Caco-2 (cell line): ENCODE results near the gene CDR2. TPM values are rescaled to one million over a fixed set of nuclear protein-coding genes. Genes with fewer than 3 reads are reported as not detected.

Source experiments
- BruUV-seq: library from RNA; stranded (reverse); fragments of 400-500 nt; replicated peaks from 2 replicates; lab custom pipeline; 2021; lab: Mats Ljungman, UMichigan
- CTCF ChIA-PET: fragments of 300-600 bp; sonication (Branson Sonifier 250); formaldehyde crosslinking; loops from one replicate; lab custom pipeline; 2022; ENCODE audit warnings: antibody characterized with exemption; lab: Charles Lee
- POLR2A ChIA-PET: fragments of 300-600 bp; sonication (Branson Sonifier 250); formaldehyde crosslinking; loops from one replicate; lab custom pipeline; 2022; ENCODE audit warnings: antibody characterized with exemption; lab: Charles Lee
- DNase-seq, 2 experiments: peaks; one replicate each; pipeline versions ENCODE4 v3.0.0 to v3.0.0-alpha.2; 2020 to 2022
- H3K27me3 ChIP-seq: replicated peaks from 2 replicates; pipeline ENCODE4 v1.6.0; 2011; ENCODE audit warnings: low read length; ENCODE audit not compliant: control insufficient read depth, insufficient read depth
- H3K36me3 ChIP-seq: 2 replicates; pipeline ENCODE4 v1.5.1; 2011; ENCODE audit warnings: low read length; ENCODE audit not compliant: control insufficient read depth, insufficient read depth
- H3K4me1 ChIP-seq: fragments of 250-450 bp; sonication (Bioruptor Pico); 2 replicates; pipeline ENCODE4 v1.5.1; 2020; ENCODE audit warnings: mild to moderate bottlenecking
- H3K4me3 ChIP-seq: 2 replicates; pipeline ENCODE4 v1.5.1; 2011; ENCODE audit warnings: low read depth, mild to moderate bottlenecking, control low read depth, low read length
- H3K9me3 ChIP-seq: fragments of 250-450 bp; sonication (Bioruptor Pico); 2 replicates; pipeline ENCODE4 v1.5.1; 2020; ENCODE audit warnings: mild to moderate bottlenecking, moderate library complexity
- H3K27ac Mint-ChIP-seq: one replicate; pipeline ENCODE4 v1.8.0; 2022; ENCODE audit warnings: mixed read lengths; ENCODE audit not compliant: unreplicated experiment
- H3K27me3 Mint-ChIP-seq: one replicate; pipeline ENCODE4 v1.8.0; 2022; ENCODE audit warnings: mixed read lengths; ENCODE audit not compliant: insufficient read depth, unreplicated experiment
- H3K36me3 Mint-ChIP-seq: one replicate; pipeline ENCODE4 v1.8.0; 2022; ENCODE audit warnings: mild to moderate bottlenecking, mixed read lengths; ENCODE audit not compliant: insufficient read depth, unreplicated experiment
- H3K4me1 Mint-ChIP-seq: one replicate; pipeline ENCODE4 v1.8.0; 2022; ENCODE audit warnings: low read depth, mixed read lengths; ENCODE audit not compliant: unreplicated experiment
- H3K4me3 Mint-ChIP-seq: one replicate; pipeline ENCODE4 v1.8.0; 2022; ENCODE audit warnings: mild to moderate bottlenecking, moderate library complexity, mixed read lengths; ENCODE audit not compliant: unreplicated experiment
- H3K9me3 Mint-ChIP-seq: one replicate; pipeline ENCODE4 v1.8.0; 2022; ENCODE audit warnings: mixed read lengths; ENCODE audit not compliant: unreplicated experiment
- intact Hi-C: fragments of 100-400 bp; cut with micrococcal nuclease; formaldehyde crosslinking; loops from one replicate; pipeline ENCODE4 v1.10.0; 2022; ENCODE audit not compliant: unreplicated experiment
- total RNA-seq: library from RNA; stranded (reverse); gene quantifications from 2 replicates; pipeline ENCODE4 v1.2.3, GENCODE V29; 2022
- TF ChIP-seq, protein P1 (sequence below), 2 experiments: fragments of 200-600 bp in 1 of 2; IDR thresholded peaks; 1 replicate in 1 of 2; 2 replicates in 1 of 2; pipeline versions ENCODE4 v1.5.1 to v1.8.0; 2011 to 2022; ENCODE audit warnings: antibody characterized with exemption in 1 of 2, control low read depth in 1 of 2, inconsistent platforms in 1 of 2, low read depth in 1 of 2, low read length in 1 of 2, mild to moderate bottlenecking in 1 of 2, moderate library complexity in 1 of 2; ENCODE audit not compliant: insufficient read depth in 1 of 2, severe bottlenecking in 1 of 2, unreplicated experiment in 1 of 2

The CDR2 gene
- total RNA-seq, 1 experiment from 2014 or later, result 24.3 TPM

DNA sequence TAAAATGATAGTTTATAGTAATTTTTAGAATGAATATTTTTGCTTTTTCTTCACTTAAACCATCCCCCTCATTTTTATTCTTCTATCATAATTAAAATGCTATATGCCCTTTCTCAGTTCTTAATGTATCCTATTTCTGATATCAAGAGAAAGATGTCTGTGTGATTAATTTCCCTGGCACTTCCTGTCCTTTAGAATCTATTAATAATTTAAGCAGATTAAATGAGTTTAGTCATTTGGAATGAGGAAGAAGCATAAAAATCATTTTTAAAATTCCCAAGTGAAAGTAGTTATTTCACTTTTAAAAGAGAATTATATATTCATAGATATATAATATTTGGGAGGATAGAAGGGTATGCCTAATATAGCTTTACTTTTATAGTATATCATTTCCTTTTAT lies 27.8 kb upstream of the CDR2 start:
- ChIA-PET POLR2A (no interaction called here), CTCF (no interaction called here)
- Mint-ChIP-seq H3K9me3 (no peaks in the 10 kb centered on the region), H3K36me3 (no peaks in the 10 kb centered on the region), H3K27ac (no peak overlapping the region), H3K27me3 (no peaks in the 10 kb centered on the region), H3K4me3 (no peak overlapping the region), H3K4me1 (no peaks in the 10 kb centered on the region)
- no peak overlapping the region for H3K4me3 ChIP-seq
- TF ChIP-seq, protein P1, sequence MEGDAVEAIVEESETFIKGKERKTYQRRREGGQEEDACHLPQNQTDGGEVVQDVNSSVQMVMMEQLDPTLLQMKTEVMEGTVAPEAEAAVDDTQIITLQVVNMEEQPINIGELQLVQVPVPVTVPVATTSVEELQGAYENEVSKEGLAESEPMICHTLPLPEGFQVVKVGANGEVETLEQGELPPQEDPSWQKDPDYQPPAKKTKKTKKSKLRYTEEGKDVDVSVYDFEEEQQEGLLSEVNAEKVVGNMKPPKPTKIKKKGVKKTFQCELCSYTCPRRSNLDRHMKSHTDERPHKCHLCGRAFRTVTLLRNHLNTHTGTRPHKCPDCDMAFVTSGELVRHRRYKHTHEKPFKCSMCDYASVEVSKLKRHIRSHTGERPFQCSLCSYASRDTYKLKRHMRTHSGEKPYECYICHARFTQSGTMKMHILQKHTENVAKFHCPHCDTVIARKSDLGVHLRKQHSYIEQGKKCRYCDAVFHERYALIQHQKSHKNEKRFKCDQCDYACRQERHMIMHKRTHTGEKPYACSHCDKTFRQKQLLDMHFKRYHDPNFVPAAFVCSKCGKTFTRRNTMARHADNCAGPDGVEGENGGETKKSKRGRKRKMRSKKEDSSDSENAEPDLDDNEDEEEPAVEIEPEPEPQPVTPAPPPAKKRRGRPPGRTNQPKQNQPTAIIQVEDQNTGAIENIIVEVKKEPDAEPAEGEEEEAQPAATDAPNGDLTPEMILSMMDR (IDR thresholded peaks at IDR 0.05; ENCODE audit: insufficient read depth in 1 of 2, low read depth in 1 of 2, low read length in 1 of 2, severe bottlenecking in 1 of 2, unreplicated experiment in 1 of 2), result no peak
- DNase-seq, result no peak
- no TSS peak for BruUV-seq
- no peaks in the 10 kb centered on the region for H3K4me1 ChIP-seq
- no peaks in the 10 kb centered on the region for H3K27me3 ChIP-seq
- no peaks in the 10 kb centered on the region for H3K36me3 ChIP-seq
- H3K9me3 ChIP-seq, result no peaks in the 10 kb centered on the region
- intact Hi-C loops, result no loop called here

DNA sequence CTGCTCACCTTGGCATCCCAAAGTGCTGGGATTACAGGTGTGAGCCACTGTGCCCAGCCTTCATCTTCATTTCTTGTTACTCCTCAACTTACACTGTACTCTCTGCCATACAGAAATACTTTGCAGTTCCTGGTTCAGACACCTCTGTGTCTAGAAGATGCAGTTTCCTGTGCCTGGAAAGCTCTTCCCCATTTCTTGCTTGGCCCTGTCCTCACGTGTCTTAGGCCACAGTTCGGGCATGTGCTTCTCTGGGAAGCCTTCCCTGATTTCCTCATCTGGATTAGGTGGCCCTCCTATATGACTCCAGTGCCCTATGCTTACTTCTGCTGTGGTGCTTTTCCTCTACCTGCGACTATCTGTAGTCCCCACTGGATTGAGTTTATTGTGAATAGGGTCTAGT lies 26.5 kb upstream of the CDR2 start:
- intact Hi-C loops, result no loop called here
- Histone ChIP-seq H3K4me1 (no peaks in the 10 kb centered on the region), H3K9me3 (no peaks in the 10 kb centered on the region), H3K4me3 (no peak overlapping the region), H3K36me3 (no peaks in the 10 kb centered on the region), H3K27me3 (no peaks in the 10 kb centered on the region)
- H3K9me3 Mint-ChIP-seq, result no peaks in the 10 kb centered on the region
- no peak overlapping the region for H3K4me3 Mint-ChIP-seq
- no peaks in the 10 kb centered on the region for H3K4me1 Mint-ChIP-seq
- no peaks in the 10 kb centered on the region for H3K36me3 Mint-ChIP-seq
- no peak overlapping the region for H3K27ac Mint-ChIP-seq
- POLR2A ChIA-PET, result no interaction called here
- TF ChIP-seq, protein P1 (IDR thresholded peaks at IDR 0.05; ENCODE audit: insufficient read depth in 1 of 2, low read depth in 1 of 2, low read length in 1 of 2, severe bottlenecking in 1 of 2, unreplicated experiment in 1 of 2), result no peak
- no peaks in the 10 kb centered on the region for H3K27me3 Mint-ChIP-seq
- CTCF ChIA-PET, result no interaction called here
- DNase-seq, result no peak
- BruUV-seq, result no TSS peak

DNA sequence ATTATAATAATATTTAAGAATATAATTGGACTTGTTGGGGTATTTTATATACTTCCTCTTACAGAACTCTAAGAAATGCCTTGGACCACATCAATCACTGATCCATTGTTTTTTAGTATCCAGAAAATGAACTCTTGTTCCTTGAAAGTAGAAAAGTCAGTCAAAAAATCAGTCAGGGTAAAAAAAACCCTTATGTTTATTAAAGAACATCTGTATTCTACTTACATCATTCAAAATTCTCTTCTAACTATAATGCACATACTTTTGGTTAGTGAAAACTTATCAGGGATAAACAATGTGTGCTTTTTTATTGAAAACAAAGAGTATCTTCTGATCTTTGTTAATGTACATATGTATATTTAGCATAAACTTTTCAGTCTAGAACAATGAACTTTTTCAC lies 23.5 kb upstream of the CDR2 start:
- H3K36me3 Mint-ChIP-seq, result no peaks in the 10 kb centered on the region
- CTCF ChIA-PET, result no interaction called here
- H3K27ac Mint-ChIP-seq, result no peak overlapping the region
- Histone ChIP-seq H3K4me1 (no peaks in the 10 kb centered on the region), H3K36me3 (no peaks in the 10 kb centered on the region), H3K27me3 (no peaks in the 10 kb centered on the region), H3K9me3 (no peaks in the 10 kb centered on the region), H3K4me3 (no peak overlapping the region)
- intact Hi-C loops, result no loop called here
- DNase-seq, result no peak
- POLR2A ChIA-PET, result no interaction called here
- no TSS peak for BruUV-seq
- no peaks in the 10 kb centered on the region for H3K27me3 Mint-ChIP-seq
- H3K9me3 Mint-ChIP-seq, result no peaks in the 10 kb centered on the region
- no peak overlapping the region for H3K4me3 Mint-ChIP-seq
- no peaks in the 10 kb centered on the region for H3K4me1 Mint-ChIP-seq
- TF ChIP-seq, protein P1 (IDR thresholded peaks at IDR 0.05; ENCODE audit: insufficient read depth in 1 of 2, low read depth in 1 of 2, low read length in 1 of 2, severe bottlenecking in 1 of 2, unreplicated experiment in 1 of 2), result no peak
